SK-N-MC (cell line): ENCODE data around the gene SZRD1.

Experiments
- EZH2 ChIP-seq: fragments of 200-600 bp; sonication (generic); IDR thresholded peaks from one replicate; pipeline ENCODE4 v1.6.1; 2017; ENCODE audit warnings: antibody characterized with exemption
- POLR2AphosphoS5 ChIP-seq: IDR thresholded peaks from 2 replicates; pipeline ENCODE4 v1.6.1; 2012; ENCODE audit warnings: mild to moderate bottlenecking, low read depth, low read length, borderline replicate concordance

DNA sequence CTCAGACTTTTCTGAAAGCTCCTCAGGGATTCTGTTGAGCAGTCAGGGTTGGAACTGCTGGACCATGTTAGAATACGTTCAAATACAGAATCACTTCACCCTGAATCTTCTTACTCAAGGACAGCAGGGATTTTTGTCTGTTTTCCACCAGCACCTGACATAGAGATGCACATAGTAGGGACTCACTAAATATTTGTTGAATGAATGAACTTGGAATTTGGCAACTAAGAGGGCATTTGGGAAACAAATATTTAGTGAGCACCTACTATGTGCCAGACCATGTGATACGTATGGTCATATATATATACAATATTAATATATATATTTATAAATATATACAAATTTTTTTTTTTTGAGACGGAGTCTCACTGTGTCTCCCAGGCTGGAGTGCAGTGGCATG lies 10.2 kb upstream of the SZRD1 start:
- no peak for TF ChIP-seq POLR2AphosphoS5
- no peak for TF ChIP-seq EZH2
